SK-N-SH (cell line): ENCODE data around the gene MEX3D. TPM values are rescaled to one million over a fixed set of nuclear protein-coding genes. Genes with fewer than 3 reads are reported as not detected.

Experiments used
- CTCF ChIA-PET: fragments of 300-600, 350-600 bp; formaldehyde crosslinking; extraction: SDS; loops from one replicate; lab custom pipeline; 2021; lab: Yijun Ruan, JAX
- POLR2A ChIA-PET: fragments of 350-600 bp; sonication (Branson Sonifier 250); formaldehyde crosslinking; extraction: SDS; loops from one replicate; lab custom pipeline; 2020; ENCODE audit warnings: antibody characterized with exemption, inconsistent platforms; lab: Yijun Ruan, JAX
- DNase-seq: peaks from one replicate; pipeline ENCODE4 v3.0.0; 2012
- H2AFZ ChIP-seq: fragments of 200-600 bp; sonication (generic); 2 replicates; pipeline ENCODE4 v1.8.1; 2016; ENCODE audit warnings: antibody characterized with exemption, mild to moderate bottlenecking, low read depth
- H3F3A ChIP-seq: fragments of 200-600 bp; sonication (generic); replicated peaks from 2 replicates; pipeline ENCODE3; 2016; ENCODE audit warnings: antibody characterized with exemption, mild to moderate bottlenecking; ENCODE audit not compliant: insufficient read depth
- H3K27ac ChIP-seq, 2 experiments: fragments of 200-500 bp in 1 of 2; fragments of 200-600 bp in 1 of 2; sonication (Bioruptor generic) in 1 of 2; sonication (generic), shearing (Covaris generic) in 1 of 2; 2 replicates each; pipeline versions ENCODE4 v1.5.1 to v1.6.1; 2014 to 2016; ENCODE audit warnings: low read depth in 2 of 2, inconsistent platforms in 1 of 2, low read length in 1 of 2, mild to moderate bottlenecking in 1 of 2, mixed read lengths in 1 of 2
- H3K27me3 ChIP-seq: fragments of 200-600 bp; sonication (generic), shearing (Covaris generic); 2 replicates; pipeline ENCODE4 v1.6.1; 2016; ENCODE audit warnings: mixed run types; ENCODE audit not compliant: insufficient read depth
- H3K36me3 ChIP-seq, 2 experiments: fragments of 200-500 bp in 1 of 2; fragments of 200-600 bp in 1 of 2; sonication (Bioruptor generic) in 1 of 2; sonication (generic) in 1 of 2; replicated peaks in 1 of 2; 2 replicates each; pipeline versions ENCODE3 to v1.5.1; 2014 to 2016; ENCODE audit warnings: low read length in 1 of 2, mild to moderate bottlenecking in 1 of 2; ENCODE audit not compliant: insufficient read depth in 2 of 2, control insufficient read depth in 1 of 2
- H3K4me1 ChIP-seq, 2 experiments: fragments of 200-500 bp in 1 of 2; fragments of 200-600 bp in 1 of 2; sonication (Bioruptor generic) in 1 of 2; sonication (generic), shearing (Covaris generic) in 1 of 2; 2 replicates each; pipeline versions ENCODE4 v1.5.1 to v1.6.1; 2014 to 2016; ENCODE audit warnings: low read depth in 1 of 2, low read length in 1 of 2, mixed run types in 1 of 2; ENCODE audit not compliant: insufficient read depth in 2 of 2, control insufficient read depth in 1 of 2
- H3K4me2 ChIP-seq: fragments of 200-600 bp; sonication (generic), shearing (Covaris generic); 2 replicates; pipeline ENCODE4 v1.6.1; 2017; ENCODE audit warnings: mixed run types
- H3K4me3 ChIP-seq, 2 experiments: fragments of 200-500 bp in 1 of 2; fragments of 200-600 bp in 1 of 2; sonication (Bioruptor generic) in 1 of 2; sonication (generic), shearing (Covaris generic) in 1 of 2; 2 replicates each; pipeline versions ENCODE4 v1.5.1 to v1.8.1; 2014 to 2016; ENCODE audit warnings: low read depth in 2 of 2, inconsistent platforms in 1 of 2, low read length in 1 of 2, mild to moderate bottlenecking in 1 of 2, mixed read lengths in 1 of 2, moderate library complexity in 1 of 2
- H3K79me2 ChIP-seq: fragments of 200-600 bp; sonication (generic); 2 replicates; pipeline ENCODE4 v1.8.1; 2017; ENCODE audit warnings: mild to moderate bottlenecking; ENCODE audit not compliant: insufficient read depth
- H3K9ac ChIP-seq: fragments of 200-600 bp; sonication (generic); 2 replicates; pipeline ENCODE4 v1.6.1; 2017; ENCODE audit warnings: mixed run types
- H3K9me2 ChIP-seq: fragments of 200-600 bp; sonication (generic); 2 replicates; pipeline ENCODE4 v1.6.1; 2017; ENCODE audit warnings: mixed run types
- H3K9me3 ChIP-seq: fragments of 200-600 bp; sonication (generic); 2 replicates; pipeline ENCODE4 v1.6.1; 2017; ENCODE audit warnings: mixed run types, mild to moderate bottlenecking, moderate library complexity
- H4K20me1 ChIP-seq: fragments of 200-600 bp; sonication (generic); 2 replicates; pipeline ENCODE4 v1.6.1; 2017; ENCODE audit warnings: mild to moderate bottlenecking, mixed run types; ENCODE audit not compliant: insufficient read depth
- CHD2 ChIP-seq: fragments of 150-350 bp; IDR thresholded peaks from 2 replicates; pipeline ENCODE4 v1.6.1; 2018; ENCODE audit warnings: low read length; ENCODE audit not compliant: partially characterized antibody
- EP300 ChIP-seq, 2 experiments: IDR thresholded peaks; 2 replicates each; pipeline versions ENCODE4 v1.4.0 to v1.6.1; 2012; ENCODE audit warnings: borderline replicate concordance in 1 of 2, low read depth in 1 of 2, low read length in 1 of 2
- FOSL2 ChIP-seq: IDR thresholded peaks from 2 replicates; pipeline ENCODE4 v1.4.0; 2012; ENCODE audit warnings: low read depth, mild to moderate bottlenecking, moderate library complexity, borderline replicate concordance
- FOXJ3 ChIP-seq: sonication (generic); formaldehyde crosslinking; IDR thresholded peaks from 2 replicates; pipeline ENCODE4 v1.5.1; 2020; ENCODE audit warnings: mild to moderate bottlenecking, missing genetic modification reagents
- FOXM1 ChIP-seq: IDR thresholded peaks from 2 replicates; pipeline ENCODE4 v1.4.0; 2012; ENCODE audit warnings: low read depth, mild to moderate bottlenecking
- MEF2A ChIP-seq: IDR thresholded peaks from 2 replicates; pipeline ENCODE4 v1.4.0; 2012; ENCODE audit warnings: low read depth, borderline replicate concordance
- NFIC ChIP-seq: IDR thresholded peaks from 2 replicates; pipeline ENCODE4 v1.4.0; 2012; ENCODE audit warnings: borderline replicate concordance
- RAD21 ChIP-seq: IDR thresholded peaks from 2 replicates; pipeline ENCODE4 v1.6.1; 2012; ENCODE audit warnings: mild to moderate bottlenecking, low read length
- SMC3 ChIP-seq: IDR thresholded peaks from 2 replicates; pipeline ENCODE4 v1.6.1; 2012; ENCODE audit warnings: low read depth, low read length, improper control_type of control experiment
- TCF12 ChIP-seq: IDR thresholded peaks from 2 replicates; pipeline ENCODE4 v1.4.0; 2012
- TEAD4 ChIP-seq: IDR thresholded peaks from 2 replicates; pipeline ENCODE4 v1.4.0; 2012; ENCODE audit warnings: mild to moderate bottlenecking, borderline replicate concordance; ENCODE audit not compliant: insufficient read depth
- WGBS: methylation state at CpG from one replicate; pipeline ENCODE4 v1.1.6; 2017; ENCODE audit warnings: low lambda C conversion rate; 5-methylcytosine and 5-hydroxymethylcytosine counted together
- polyA plus RNA-seq, 3 experiments: library from polyadenylated mRNA; depleted of rRNA; stranded (reverse); fragments of >200 nt; gene quantifications; 2 replicates each; pipeline ENCODE4 v1.2.3, GENCODE V29; 2012
- TF ChIP-seq, protein P1 (sequence below): IDR thresholded peaks from 2 replicates; pipeline ENCODE4 v1.6.1; 2012; ENCODE audit warnings: mild to moderate bottlenecking, low read depth, low read length, moderate library complexity
- TF ChIP-seq, protein P2 (sequence below): fragments of 150-350 bp; IDR thresholded peaks from 2 replicates; pipeline ENCODE4 v1.6.1; 2017; ENCODE audit warnings: antibody characterized with exemption, low read length, low read depth, borderline replicate concordance
- TF ChIP-seq, protein P3 (sequence below): fragments of 200-600 bp; sonication (generic); IDR thresholded peaks from 2 replicates; pipeline ENCODE4 v1.6.1; 2017; ENCODE audit warnings: antibody characterized with exemption, mild to moderate bottlenecking, moderate library complexity

MEX3D gene
- polyA plus RNA-seq, 1 of the 3 experiments (the other 2 are of a cell fraction) = 14.9 TPM

DNA sequence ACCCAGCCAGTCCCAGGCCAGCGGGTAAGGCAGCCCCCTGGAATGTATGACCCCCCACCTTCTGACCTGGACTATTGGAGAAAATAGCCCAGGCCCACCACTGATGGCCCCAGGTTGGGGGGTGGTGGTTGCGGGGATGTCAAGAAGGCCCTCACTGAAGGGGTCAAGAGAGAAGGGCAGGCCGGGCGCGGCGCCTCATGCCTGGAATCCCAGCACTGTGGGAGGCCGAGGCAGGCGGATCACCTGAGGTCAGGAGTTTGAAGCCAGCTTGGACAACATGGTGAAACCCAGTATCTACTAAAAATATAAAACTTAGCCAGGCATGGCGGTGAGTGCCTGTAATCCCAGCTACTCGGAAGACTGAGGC is 53.8 kb downstream of the MEX3D start (continued):
- TF ChIP-seq MEF2A (no peak), NFIC (no peak)
- TF ChIP-seq, protein P1, sequence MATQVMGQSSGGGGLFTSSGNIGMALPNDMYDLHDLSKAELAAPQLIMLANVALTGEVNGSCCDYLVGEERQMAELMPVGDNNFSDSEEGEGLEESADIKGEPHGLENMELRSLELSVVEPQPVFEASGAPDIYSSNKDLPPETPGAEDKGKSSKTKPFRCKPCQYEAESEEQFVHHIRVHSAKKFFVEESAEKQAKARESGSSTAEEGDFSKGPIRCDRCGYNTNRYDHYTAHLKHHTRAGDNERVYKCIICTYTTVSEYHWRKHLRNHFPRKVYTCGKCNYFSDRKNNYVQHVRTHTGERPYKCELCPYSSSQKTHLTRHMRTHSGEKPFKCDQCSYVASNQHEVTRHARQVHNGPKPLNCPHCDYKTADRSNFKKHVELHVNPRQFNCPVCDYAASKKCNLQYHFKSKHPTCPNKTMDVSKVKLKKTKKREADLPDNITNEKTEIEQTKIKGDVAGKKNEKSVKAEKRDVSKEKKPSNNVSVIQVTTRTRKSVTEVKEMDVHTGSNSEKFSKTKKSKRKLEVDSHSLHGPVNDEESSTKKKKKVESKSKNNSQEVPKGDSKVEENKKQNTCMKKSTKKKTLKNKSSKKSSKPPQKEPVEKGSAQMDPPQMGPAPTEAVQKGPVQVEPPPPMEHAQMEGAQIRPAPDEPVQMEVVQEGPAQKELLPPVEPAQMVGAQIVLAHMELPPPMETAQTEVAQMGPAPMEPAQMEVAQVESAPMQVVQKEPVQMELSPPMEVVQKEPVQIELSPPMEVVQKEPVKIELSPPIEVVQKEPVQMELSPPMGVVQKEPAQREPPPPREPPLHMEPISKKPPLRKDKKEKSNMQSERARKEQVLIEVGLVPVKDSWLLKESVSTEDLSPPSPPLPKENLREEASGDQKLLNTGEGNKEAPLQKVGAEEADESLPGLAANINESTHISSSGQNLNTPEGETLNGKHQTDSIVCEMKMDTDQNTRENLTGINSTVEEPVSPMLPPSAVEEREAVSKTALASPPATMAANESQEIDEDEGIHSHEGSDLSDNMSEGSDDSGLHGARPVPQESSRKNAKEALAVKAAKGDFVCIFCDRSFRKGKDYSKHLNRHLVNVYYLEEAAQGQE = no peak
- TF ChIP-seq, protein P2, sequence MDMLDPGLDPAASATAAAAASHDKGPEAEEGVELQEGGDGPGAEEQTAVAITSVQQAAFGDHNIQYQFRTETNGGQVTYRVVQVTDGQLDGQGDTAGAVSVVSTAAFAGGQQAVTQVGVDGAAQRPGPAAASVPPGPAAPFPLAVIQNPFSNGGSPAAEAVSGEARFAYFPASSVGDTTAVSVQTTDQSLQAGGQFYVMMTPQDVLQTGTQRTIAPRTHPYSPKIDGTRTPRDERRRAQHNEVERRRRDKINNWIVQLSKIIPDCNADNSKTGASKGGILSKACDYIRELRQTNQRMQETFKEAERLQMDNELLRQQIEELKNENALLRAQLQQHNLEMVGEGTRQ = no peak

DNA sequence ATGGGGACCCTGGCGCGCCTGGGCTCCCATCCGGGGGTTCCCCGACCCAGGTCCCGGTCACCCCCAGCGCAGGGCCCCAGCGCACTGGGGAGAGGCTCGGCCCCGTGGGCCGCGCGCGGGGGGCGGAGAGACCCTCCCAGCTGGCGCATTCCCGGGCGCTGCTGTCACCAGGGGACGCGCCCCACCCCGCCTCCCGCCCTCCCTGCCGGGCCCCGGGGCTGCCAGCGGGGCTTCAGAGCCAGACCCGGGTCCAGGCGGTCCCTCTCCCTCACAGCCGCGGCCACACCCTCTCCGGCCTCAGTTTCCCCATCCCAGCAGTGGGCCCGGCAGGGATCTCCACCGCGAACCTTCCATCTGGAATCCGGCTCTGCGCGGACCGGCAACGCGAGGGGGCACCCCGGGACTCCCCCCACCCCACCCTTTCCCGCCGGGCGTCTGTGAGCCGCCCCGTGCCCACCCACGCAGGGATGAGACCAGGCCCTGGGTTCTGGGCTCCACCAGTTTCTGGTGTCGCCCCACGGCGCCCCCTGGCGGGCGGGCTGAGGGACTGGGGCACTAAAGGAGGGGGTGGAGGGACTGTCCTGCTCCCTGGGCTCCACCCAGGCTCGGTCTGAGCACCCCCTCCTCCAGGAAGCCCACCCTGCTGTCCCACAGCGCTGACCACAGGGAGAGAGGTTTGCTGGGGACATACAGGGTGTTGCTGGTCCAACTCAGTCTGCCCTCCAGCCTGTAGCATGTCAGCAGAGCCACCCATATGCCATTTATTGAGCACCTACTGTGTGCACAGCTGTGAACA is 54.4 kb downstream of the MEX3D start:
- Histone ChIP-seq H4K20me1 (no peaks in the 10 kb centered on the region), H3K4me1 (no peaks in the 10 kb centered on the region), H3K9me3 (no peaks in the 10 kb centered on the region), H3K36me3 (no peaks in the 10 kb centered on the region), H3K9ac (peak overlapping the region; percentile 73), H3K9me2 (no peaks in the 10 kb centered on the region), H3K27ac (no peak overlapping the region), H3F3A (peaks cover 16% of the 10 kb centered on the region), H3K4me3 (peak overlapping the region; percentile 52 to 65), H3K27me3 (no peaks in the 10 kb centered on the region), H3K79me2 (no peaks in the 10 kb centered on the region), H2AFZ (no peak overlapping the region), H3K4me2 (peak overlapping the region; percentile 85)
- CTCF ChIA-PET = interaction anchor here (1.1 to 1.4 kb wide), 2 partner anchors 33 to 158 kb away, joined by 3 to 11 read pairs; no protein-coding TSS in a partner anchor
- no peak for TF ChIP-seq TCF12
- TF ChIP-seq TEAD4 = no peak
- TF ChIP-seq FOXJ3 (CRISPR knock-in tag) = no peak
- TF ChIP-seq FOXM1 = no peak
- TF ChIP-seq RAD21 = no peak
- 0 out of 2 replicates have a peak, but pooled peaks have one; percentile 5 for TF ChIP-seq SMC3
- no peak for TF ChIP-seq CHD2
- no peak for TF ChIP-seq FOSL2
- TF ChIP-seq, protein P3, sequence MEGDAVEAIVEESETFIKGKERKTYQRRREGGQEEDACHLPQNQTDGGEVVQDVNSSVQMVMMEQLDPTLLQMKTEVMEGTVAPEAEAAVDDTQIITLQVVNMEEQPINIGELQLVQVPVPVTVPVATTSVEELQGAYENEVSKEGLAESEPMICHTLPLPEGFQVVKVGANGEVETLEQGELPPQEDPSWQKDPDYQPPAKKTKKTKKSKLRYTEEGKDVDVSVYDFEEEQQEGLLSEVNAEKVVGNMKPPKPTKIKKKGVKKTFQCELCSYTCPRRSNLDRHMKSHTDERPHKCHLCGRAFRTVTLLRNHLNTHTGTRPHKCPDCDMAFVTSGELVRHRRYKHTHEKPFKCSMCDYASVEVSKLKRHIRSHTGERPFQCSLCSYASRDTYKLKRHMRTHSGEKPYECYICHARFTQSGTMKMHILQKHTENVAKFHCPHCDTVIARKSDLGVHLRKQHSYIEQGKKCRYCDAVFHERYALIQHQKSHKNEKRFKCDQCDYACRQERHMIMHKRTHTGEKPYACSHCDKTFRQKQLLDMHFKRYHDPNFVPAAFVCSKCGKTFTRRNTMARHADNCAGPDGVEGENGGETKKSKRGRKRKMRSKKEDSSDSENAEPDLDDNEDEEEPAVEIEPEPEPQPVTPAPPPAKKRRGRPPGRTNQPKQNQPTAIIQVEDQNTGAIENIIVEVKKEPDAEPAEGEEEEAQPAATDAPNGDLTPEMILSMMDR = peak; percentile 71
- no peak for TF ChIP-seq EP300 (IDR thresholded peaks at IDR 0.05; ENCODE audit: borderline replicate concordance in 1 of 2, low read depth in 1 of 2, low read length in 1 of 2)
- 6% methylated on average over 9 of the region's 52 CpGs for WGBS
- POLR2A ChIA-PET = no interaction called here
- peak; percentile 75 for DNase-seq
